NCI-H1092 treated with DMSO at 0.1 percent for 48 hours (cell line): Measurements from ENCODE around the gene FKBP7.
"Not testable (repeated sequence)": the region's sequence is repeated elsewhere in the genome, so short reads cannot be mapped to it uniquely, and the experiment has no call there.

Experiments
- DNase-seq: peaks from one replicate; lab custom pipeline; 2025; lab: John Stamatoyannopoulos, UW

FKBP7 gene

DNA sequence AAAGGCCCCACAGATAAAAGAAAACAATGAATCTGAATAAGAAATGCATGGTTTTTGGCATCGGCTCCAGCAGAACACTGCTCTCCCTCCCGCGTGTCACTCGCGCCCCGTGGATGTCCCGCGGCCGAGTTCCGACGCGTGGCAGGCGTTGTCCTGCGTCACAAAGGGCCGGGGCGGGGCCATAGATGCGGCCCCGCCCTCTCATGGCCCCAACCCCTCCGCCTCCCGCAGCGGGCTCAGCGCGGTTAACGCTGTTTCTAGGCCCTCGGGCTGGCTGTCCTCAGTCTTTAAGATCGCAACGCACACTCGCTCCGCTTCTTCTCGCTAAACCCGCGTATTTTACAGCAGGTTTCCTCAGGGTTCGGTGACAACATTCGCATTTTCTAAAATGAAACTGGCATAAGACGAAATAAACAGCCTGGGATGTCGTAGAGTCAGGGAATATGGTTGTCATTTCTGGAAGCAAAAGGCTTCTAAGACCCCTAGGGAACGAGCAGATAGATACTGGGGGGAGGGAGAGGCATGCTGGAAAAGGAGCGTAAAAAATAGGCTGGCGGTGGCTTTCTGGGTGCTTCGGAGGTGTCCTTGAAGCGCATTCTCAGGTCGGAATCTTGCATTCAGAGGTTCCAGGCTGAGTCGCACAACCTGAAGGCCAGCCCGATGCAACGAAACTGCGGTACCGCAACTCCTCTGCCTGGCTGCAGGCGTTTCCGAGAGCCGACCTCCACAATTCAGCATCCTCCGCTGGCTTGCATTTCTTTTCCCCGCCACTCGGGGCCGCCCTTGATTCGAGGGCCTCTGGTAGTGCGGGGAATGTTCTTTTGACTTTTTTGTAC is at the start of gene FKBP7:
FKBP7 (minus strand) TSS at position 162 of the 836 bp plus-strand sequence; CDS start at position 61, 101 bp downstream.
- peak; percentile 80 for DNase-seq

DNA sequence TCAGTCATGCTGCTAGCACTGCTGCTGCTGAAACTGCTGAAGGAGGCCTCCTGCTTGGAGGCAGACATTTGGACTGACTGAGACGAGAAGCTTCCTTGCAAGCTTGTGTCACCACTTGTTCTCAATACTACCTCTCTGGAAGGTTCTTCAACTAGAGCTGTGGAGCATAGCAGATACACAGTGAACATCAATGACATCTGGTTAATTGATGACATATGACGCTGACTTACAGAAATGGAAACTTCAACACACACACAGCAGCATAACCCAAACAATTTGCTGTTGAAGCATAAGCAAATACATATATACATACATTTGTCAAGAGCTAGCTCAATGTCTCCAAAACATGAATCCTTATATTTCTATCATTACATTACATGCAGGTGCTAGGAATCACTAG is 49.2 kb upstream of the FKBP7 start:
- no peak for DNase-seq

GRCh38 chr2:178526256-178526655 is 47.9 kb upstream of the FKBP7 start:
- no peak for DNase-seq

- DNase-seq = not testable (repeated sequence)
Measured at GRCh38 chr2:178525460-178525859, 47.1 kb upstream of the FKBP7 start.

DNA sequence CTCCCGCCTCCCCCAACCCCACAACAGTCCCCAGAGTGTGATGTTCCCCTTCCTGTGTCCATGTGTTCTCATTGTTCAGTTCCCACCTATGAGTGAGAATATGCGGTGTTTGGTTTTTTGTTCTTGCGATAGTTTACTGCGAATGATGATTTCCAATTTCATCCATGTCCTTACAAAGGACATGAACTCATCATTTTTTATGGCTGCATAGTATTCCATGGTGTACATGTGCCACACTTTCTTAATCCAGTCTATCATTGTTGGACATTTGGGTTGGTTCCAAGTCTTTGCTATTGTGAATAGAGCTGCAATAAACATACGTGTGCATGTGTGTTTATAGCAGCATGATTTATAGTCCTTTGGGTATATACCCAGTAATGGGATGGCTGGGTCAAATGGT is 46.6 kb upstream of the FKBP7 start:
- not testable (repeated sequence) for DNase-seq

- no peak for DNase-seq
Measured at GRCh38 chr2:178523596-178524134, 45.3 kb upstream of the FKBP7 start.

- DNase-seq = peak; percentile 31
Measured at GRCh38 chr2:178522950-178523595, 44.7 kb upstream of the FKBP7 start.

DNA sequence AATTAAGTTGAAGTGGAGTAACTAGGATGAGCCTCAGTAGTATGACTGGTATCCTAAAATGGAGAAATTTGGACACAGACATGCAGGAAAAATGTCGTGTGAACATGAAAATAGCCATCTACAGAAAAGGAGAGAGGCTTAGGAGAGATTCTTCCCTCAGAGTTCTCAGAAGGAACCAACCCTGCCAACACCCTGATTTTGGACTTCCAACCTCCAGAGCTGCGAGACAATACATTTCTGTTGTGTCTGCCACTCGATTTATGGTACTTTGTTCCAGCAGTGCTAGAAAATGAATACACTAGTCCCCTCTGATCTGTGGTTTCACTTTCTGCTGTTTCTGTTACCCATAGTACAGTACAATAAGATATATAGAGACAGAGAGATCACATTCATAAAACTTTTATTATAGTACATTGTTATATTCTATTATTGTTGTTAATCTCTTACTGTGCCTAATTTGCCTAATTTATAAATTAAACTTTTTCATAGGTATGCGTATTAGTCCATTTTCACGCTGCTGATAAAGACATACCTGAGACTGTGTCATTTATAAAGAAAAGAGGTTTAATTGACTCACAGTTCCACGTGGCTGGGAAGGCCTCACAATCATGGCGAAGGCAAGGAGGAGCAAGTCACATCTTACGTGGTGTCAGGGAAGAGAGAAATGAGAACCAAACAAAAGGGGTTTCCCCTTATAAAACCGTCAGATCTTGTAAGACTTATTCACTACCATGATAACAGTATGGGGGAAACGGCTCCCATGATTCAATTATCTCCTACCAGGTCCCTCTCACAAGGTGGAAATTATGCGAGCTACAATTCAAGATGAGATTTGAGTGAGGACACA is 43.1 kb upstream of the FKBP7 start:
- no peak for DNase-seq

DNA sequence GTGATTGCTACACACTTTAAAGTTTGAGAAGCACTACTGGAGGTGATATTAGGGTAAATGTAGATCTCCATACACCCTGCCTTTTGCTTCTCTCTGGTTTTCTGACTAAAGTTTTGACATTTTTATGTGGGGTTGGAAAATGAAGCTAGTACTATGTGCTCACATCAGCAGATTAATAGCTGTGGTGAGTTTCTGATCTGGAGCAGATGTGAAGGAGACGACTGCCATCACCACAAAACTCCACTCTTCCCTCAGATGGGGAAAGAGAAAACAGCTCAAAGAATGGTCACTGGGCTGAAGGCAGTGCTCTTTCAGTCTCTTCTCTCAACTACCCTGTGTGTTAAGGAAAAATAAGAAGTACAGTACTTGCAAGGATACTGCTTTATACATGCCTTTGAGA is 39.1 kb upstream of the FKBP7 start:
- no peak for DNase-seq

DNA sequence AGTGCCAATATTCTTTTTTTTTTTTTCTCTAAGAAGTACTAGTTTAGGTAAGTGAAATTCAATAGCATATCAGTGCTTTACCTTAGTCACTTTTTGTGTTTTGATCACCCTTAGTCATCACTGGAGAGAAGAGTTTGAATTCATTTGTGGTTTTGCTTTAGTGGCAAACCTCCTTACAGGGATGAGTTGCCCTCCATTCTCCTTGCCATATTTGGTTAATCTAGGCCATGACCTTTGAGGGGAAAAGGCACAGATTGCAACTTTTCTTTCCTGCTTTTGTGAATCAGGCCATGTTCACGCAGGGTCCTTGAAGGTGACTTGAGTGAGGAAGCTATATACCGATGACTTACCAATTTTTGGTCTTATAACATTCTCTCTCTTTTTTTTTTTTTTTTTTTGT is 36.3 kb upstream of the FKBP7 start:
- no peak for DNase-seq

GRCh38 chr2:178513876-178514275 is 35.5 kb upstream of the FKBP7 start:
- DNase-seq = no peak

- DNase-seq = no peak
Measured at GRCh38 chr2:178512484-178512883, 34.1 kb upstream of the FKBP7 start.

DNA sequence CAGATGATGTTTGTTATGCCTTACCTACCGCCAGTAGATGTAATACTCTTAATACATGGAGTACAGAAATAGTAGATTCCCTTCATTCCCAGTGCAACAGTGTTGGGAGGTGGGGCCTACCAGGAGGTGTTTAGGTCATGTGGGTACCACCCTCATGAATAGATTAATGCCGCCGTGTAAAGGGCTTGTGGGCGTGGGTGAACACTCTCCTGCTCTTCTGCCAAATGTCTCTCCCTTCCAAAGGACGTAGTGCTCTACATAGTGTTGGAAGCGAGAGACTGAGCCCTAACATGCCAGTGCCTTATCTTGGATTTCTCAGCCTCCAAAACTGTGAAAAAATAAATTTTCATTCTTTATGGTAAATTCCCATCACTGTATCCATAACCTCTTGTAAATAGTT is 32.0 kb upstream of the FKBP7 start:
- no peak for DNase-seq

GRCh38 chr2:178508646-178509045 is 30.2 kb upstream of the FKBP7 start:
- no peak for DNase-seq

- no peak for DNase-seq
Measured at GRCh38 chr2:178506949-178507348, 28.5 kb upstream of the FKBP7 start.

DNA sequence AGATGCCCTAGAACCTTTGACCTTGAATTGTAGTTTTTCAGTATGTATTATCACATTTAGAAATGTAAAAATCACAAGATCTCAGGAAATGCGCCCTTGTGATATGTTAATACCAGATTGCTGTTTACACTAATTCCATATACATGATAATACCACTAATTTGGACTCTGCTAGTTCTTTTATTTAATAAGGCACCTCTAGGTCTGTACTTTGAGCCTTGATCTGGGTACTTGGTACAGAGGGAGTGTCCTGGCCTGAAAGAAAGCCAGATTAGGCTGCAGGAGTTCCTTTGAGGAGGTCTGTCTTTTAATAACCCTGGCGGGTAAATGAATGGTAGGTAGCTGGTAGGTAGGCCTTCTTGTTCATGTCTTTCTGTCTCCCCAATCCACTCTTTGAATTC is 28.1 kb upstream of the FKBP7 start:
- DNase-seq = no peak

- no peak for DNase-seq
Measured at GRCh38 chr2:178506101-178506500, 27.7 kb upstream of the FKBP7 start.

DNA sequence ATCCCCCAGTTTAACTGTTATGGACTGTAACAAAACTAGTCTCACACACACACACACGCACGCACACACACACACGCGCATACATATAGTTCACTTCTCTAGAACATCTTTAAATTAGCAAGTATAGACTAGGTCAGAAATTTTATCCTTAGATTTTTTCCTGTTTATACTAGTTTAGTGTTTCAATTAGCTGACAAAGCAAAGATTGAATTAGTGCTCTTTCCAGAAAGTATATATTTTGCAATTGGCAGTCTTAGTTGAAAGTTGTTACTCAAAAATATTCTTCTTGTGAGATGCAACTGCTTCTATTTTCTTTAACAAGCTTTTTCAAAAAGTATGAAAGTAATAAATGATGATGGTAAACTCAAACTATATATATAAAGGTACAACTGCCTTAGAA is 24.4 kb upstream of the FKBP7 start:
- no peak for DNase-seq

DNA sequence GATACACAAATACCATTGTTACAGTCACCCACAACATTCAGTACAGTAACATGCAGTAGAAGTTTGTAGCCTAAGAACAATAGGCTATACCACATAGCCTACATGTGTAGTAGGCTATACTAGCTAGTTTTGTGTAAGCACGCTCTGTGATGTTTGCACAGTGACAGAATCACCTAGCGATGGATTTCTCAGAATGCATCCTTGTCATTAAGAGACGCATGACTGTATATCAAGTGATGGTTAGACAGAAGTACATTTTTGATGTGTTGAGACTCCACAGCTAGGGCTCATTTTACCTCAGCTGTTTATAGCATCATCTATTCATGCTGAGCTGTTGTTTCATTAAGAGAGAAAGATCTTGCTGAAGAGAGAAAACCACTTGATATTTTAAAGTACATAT is 21.2 kb upstream of the FKBP7 start:
- DNase-seq = no peak

DNA sequence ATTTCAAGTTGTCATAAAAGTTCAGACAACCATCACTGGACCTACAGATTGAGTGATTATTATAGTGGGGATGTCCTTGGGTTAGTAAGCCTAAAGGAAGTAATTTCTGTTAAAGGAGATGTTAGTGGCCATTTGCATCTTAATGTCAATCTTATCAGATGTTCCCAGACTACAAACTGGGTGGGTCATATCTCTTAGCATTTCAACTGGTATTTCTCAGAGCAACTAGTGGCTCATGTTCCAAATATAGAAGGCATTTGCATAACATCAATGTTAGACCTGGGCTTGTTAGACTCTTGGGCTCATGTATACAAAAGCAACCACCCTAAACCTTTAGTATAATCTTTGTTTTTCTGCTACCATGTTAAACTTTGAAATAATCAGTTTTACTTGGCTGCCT is 19.7 kb upstream of the FKBP7 start:
- no peak for DNase-seq

GRCh38 chr2:178496049-178496448 is 17.6 kb upstream of the FKBP7 start:
- no peak for DNase-seq

DNA sequence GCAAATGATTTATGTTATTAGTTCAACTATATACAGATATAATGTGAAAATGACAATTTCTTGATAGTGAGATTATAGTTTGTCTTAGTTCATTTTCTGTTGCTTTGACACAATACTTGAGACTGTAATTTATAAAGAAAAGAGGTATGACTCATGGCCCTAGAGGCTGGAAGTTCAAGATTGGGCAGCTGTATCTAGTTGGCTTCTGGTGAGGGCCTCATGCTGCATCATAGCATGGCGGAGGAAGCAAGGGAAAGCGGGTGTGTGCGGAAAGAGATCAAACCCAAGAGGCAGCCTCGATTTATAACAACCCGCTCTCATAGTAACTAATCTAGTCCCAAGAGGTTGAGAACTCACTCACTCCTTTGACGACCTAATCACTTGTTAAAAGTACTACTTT is 13.2 kb upstream of the FKBP7 start:
- no peak for DNase-seq
